GM12878 (cell line): Measurements from ENCODE around the gene ELF2. TPM values are rescaled to one million over a fixed set of nuclear protein-coding genes. Genes with fewer than 3 reads are reported as not detected.

Experiments
- ATAC-seq: fragments of 200-7000 bp; cut with Tn5 transposase; 3 replicates; pipeline ENCODE4 v1.9.1; 2020; ENCODE audit warnings: mild to moderate bottlenecking, moderate library complexity
- BruUV-seq: library from RNA; stranded (reverse); fragments of 400-500 nt; replicated peaks from 2 replicates; lab custom pipeline; 2021; lab: Mats Ljungman, UMichigan
- CTCF ChIA-PET: fragments of 300-600 bp; sonication (Branson Sonifier 250); formaldehyde crosslinking; extraction: SDS; loops from one replicate; lab custom pipeline; 2021; ENCODE audit warnings: inconsistent platforms; lab: Yijun Ruan, JAX
- POLR2A ChIA-PET: fragments of 350-600 bp; formaldehyde crosslinking; extraction: SDS; loops from one replicate; lab custom pipeline; 2021; ENCODE audit warnings: inconsistent platforms; lab: Charles Lee
- RAD21 ChIA-PET: fragments of 300-600 bp; sonication (Branson Sonifier 250); formaldehyde crosslinking; loops from one replicate; lab custom pipeline; 2023; ENCODE audit warnings: antibody characterized with exemption; ENCODE audit not compliant: unreplicated experiment; lab: Charles Lee
- SMC1A ChIA-PET: fragments of 300-600 bp; sonication (Branson Sonifier 250); formaldehyde crosslinking; loops from one replicate; lab custom pipeline; 2023; ENCODE audit not compliant: unreplicated experiment, uncharacterized antibody; lab: Charles Lee
- DNase-seq: peaks from one replicate; pipeline ENCODE4 v3.0.0-alpha.2; 2011; ENCODE audit warnings: low read depth, low spot score
- FAIRE-seq: peaks from 3 replicates; lab custom pipeline; 2011; peaks lifted over from hg19 to GRCh38; lab: Jason Lieb, UNC
- H2AFZ ChIP-seq: 2 replicates; pipeline ENCODE4 v1.6.0; 2011; ENCODE audit warnings: low read depth, low read length, control low read depth; ENCODE audit not compliant: control insufficient read depth
- H3K27ac ChIP-seq: 2 replicates; pipeline ENCODE4 v1.5.1; 2011; ENCODE audit warnings: control low read depth; ENCODE audit not compliant: control insufficient read depth, insufficient read depth
- H3K27me3 ChIP-seq, 2 experiments: replicated peaks in 1 of 2; 2 replicates each; pipeline versions ENCODE4 v1.6.0 to v1.6.1; 2011; ENCODE audit warnings: low read length in 1 of 2; ENCODE audit not compliant: control insufficient read depth in 2 of 2, insufficient read depth in 2 of 2
- H3K36me3 ChIP-seq, 2 experiments: 2 replicates each; pipeline ENCODE4 v1.5.1; 2011; ENCODE audit warnings: low read length in 1 of 2; ENCODE audit not compliant: control insufficient read depth in 2 of 2, insufficient read depth in 2 of 2
- H3K4me1 ChIP-seq: 2 replicates; pipeline ENCODE4 v1.6.1; 2011; ENCODE audit warnings: mild to moderate bottlenecking, low read length, moderate library complexity, mixed read lengths; ENCODE audit not compliant: control insufficient read depth, insufficient read depth
- H3K4me2 ChIP-seq: 2 replicates; pipeline ENCODE4 v1.6.0; 2011; ENCODE audit warnings: control low read depth; ENCODE audit not compliant: control insufficient read depth, insufficient read depth
- H3K4me3 ChIP-seq: fragments of 200-600 bp; sonication (generic); 2 replicates; pipeline ENCODE4 v1.5.1; 2016
- H3K79me2 ChIP-seq: 2 replicates; pipeline ENCODE4 v1.6.0; 2011; ENCODE audit warnings: low read length; ENCODE audit not compliant: control insufficient read depth, insufficient read depth
- H3K9ac ChIP-seq: 2 replicates; pipeline ENCODE4 v1.8.0; 2011; ENCODE audit warnings: low read length, control low read depth, mixed read lengths; ENCODE audit not compliant: control insufficient read depth, insufficient read depth
- H3K9me3 ChIP-seq: replicated peaks from 3 replicates; pipeline ENCODE4 v1.5.1; 2011; ENCODE audit warnings: mild to moderate bottlenecking, low read length; ENCODE audit not compliant: control insufficient read depth, insufficient read depth
- H4K20me1 ChIP-seq: 2 replicates; pipeline ENCODE4 v1.6.0; 2011; ENCODE audit not compliant: control insufficient read depth, insufficient read depth
- CHD1 ChIP-seq: IDR thresholded peaks from 2 replicates; pipeline ENCODE4 v1.6.1; 2012; ENCODE audit warnings: low read depth, low read length, improper control_type of control experiment
- CTCF ChIP-seq, 3 experiments: IDR thresholded peaks in 2 of 3; conservative IDR thresholded peaks in 1 of 3; 2 replicates each; pipeline ENCODE4 v1.5.1; 2011; ENCODE audit warnings: low read depth in 3 of 3, low read length in 3 of 3, mild to moderate bottlenecking in 3 of 3, control low read depth in 2 of 3, moderate library complexity in 2 of 3, inconsistent platforms in 1 of 3, mixed read lengths in 1 of 3; ENCODE audit not compliant: control insufficient read depth in 2 of 3, insufficient read depth in 1 of 3; ENCODE audit errors: extremely low read depth in 1 of 3
- JUNB ChIP-seq: IDR thresholded peaks from 2 replicates; pipeline ENCODE4 v1.6.1; 2016; ENCODE audit warnings: antibody characterized with exemption, mild to moderate bottlenecking
- NRF1 ChIP-seq: conservative IDR thresholded peaks from 2 replicates; pipeline ENCODE4 v1.6.1; 2011; ENCODE audit warnings: mild to moderate bottlenecking, low read depth, low read length, improper control_type of control experiment
- PKNOX1 ChIP-seq: fragments of 450-650 bp; IDR thresholded peaks from 2 replicates; pipeline ENCODE4 v1.6.1; 2016; ENCODE audit warnings: mild to moderate bottlenecking
- POU2F2 ChIP-seq: IDR thresholded peaks from 3 replicates; pipeline ENCODE4 v1.6.1; 2011; ENCODE audit warnings: low read depth, mild to moderate bottlenecking, low read length, borderline replicate concordance
- RFX5 ChIP-seq: IDR thresholded peaks from 2 replicates; pipeline ENCODE4 v1.6.1; 2011; ENCODE audit warnings: low read depth, low read length, improper control_type of control experiment
- RUNX3 ChIP-seq: IDR thresholded peaks from 2 replicates; pipeline ENCODE4 v1.6.1; 2012; ENCODE audit warnings: low read length, inconsistent platforms
- SKIL ChIP-seq: fragments of 450-650 bp; IDR thresholded peaks from 2 replicates; pipeline ENCODE4 v1.6.1; 2017; ENCODE audit warnings: mild to moderate bottlenecking, low read depth, inconsistent platforms; ENCODE audit not compliant: poor library complexity, severe bottlenecking
- SMAD1 ChIP-seq: fragments of 450-650 bp; IDR thresholded peaks from 2 replicates; pipeline ENCODE4 v1.6.1; 2018; ENCODE audit warnings: mild to moderate bottlenecking, low read depth; ENCODE audit not compliant: partially characterized antibody
- SRF ChIP-seq, 2 experiments: IDR thresholded peaks; 2 replicates each; pipeline ENCODE4 v1.6.1; 2011; ENCODE audit warnings: low read depth in 2 of 2, low read length in 2 of 2, mild to moderate bottlenecking in 1 of 2, moderate library complexity in 1 of 2
- STAT1 ChIP-seq: fragments of 450-650 bp; conservative IDR thresholded peaks from 2 replicates; pipeline ENCODE4 v1.6.1; 2014; ENCODE audit warnings: antibody characterized with exemption, mild to moderate bottlenecking
- WGBS: methylation state at CpG from one replicate; pipeline ENCODE4 v1.1.6; 2016; ENCODE audit warnings: low lambda C conversion rate; ENCODE audit not compliant: insufficient replicate concordance, insufficient coverage; ENCODE audit errors: missing lambda C conversion rate; 5-methylcytosine and 5-hydroxymethylcytosine counted together
- in situ Hi-C: fragments of 300-500 bp; cut with MboI; formaldehyde crosslinking; loops from 9 replicates; pipeline ENCODE4 v1.14.3; 2018; ENCODE audit warnings: mixed read lengths
- intact Hi-C: fragments of 100-400 bp; cut with micrococcal nuclease; formaldehyde crosslinking; loops from one replicate; pipeline ENCODE4 v1.14.2; 2022; ENCODE audit not compliant: unreplicated experiment
- polyA plus RNA-seq, 11 experiments: library from polyadenylated mRNA; depleted of rRNA in 4 of 11; unstranded in 6 of 11; stranded (reverse) in 5 of 11; fragments of >200 nt; fragmentation: Nextera tagmentation in 4 of 11; fragmentation: Illumina TruSeq in 1 of 11; extraction: Ambion mirVana in 4 of 11; extraction: Trizol in 1 of 11; gene quantifications; 1 replicate in 1 of 11; 2 replicates in 10 of 11; pipeline versions ENCODE4 v1.2.1 to v1.2.3, GENCODE V29; 2011 to 2016; ENCODE audit warnings: inconsistent platforms in 2 of 11, missing spikeins in 2 of 11, low read depth in 1 of 11
- total RNA-seq, 4 experiments: library from RNA; depleted of rRNA in 3 of 4; stranded (reverse); fragments of >200 nt in 3 of 4; fragmentation: Illumina TruSeq in 1 of 4; extraction: Trizol in 1 of 4; gene quantifications; 2 replicates each; pipeline versions ENCODE4 v1.2.1 to v1.2.3, GENCODE V29; 2013 to 2021

ELF2 gene
- total and polyA plus RNA-seq, 10 of the 15 experiments (the other 5 are each of a cell fraction or from before 2014, with no cell fraction given), result 10.5 to 30.1 (median 20.5) TPM

GRCh38 chr4:139146926-139147629, 29.9 kb downstream of the ELF2 start:
- Histone ChIP-seq H3K79me2 (no peaks in the 10 kb centered on the region), H2AFZ (no peak overlapping the region), H3K9me3 (no peaks in the 10 kb centered on the region), H4K20me1 (no peaks in the 10 kb centered on the region; the same call in 1 of the 2 replicates), H3K9ac (no peak overlapping the region), H3K27me3 (no peaks in the 10 kb centered on the region), H3K4me1 (no peaks in the 10 kb centered on the region), H3K27ac (no peak overlapping the region), H3K4me3 (no peak overlapping the region), H3K4me2 (no peak overlapping the region), H3K36me3 (no peaks in the 10 kb centered on the region)
- DNase-seq, result no peak
- BruUV-seq, result no TSS peak
- FAIRE-seq, result peak; percentile 75
- ChIA-PET SMC1A (interaction anchor here (1.6 kb wide), 1 partner anchor 9 kb away, joined by 3 read pairs; no protein-coding TSS in a partner anchor), POLR2A (no interaction called here), CTCF (no interaction called here), RAD21 (no interaction called here)
- in situ Hi-C loops (no loop called here), intact Hi-C loops (no loop called here)
- WGBS, result 75% methylated on average over 8 of the region's 8 CpGs
- 0 out of 3 replicates have a peak, but pooled peaks have one; percentile 29 for TF ChIP-seq POU2F2
- peak; percentile 51 for TF ChIP-seq RUNX3
- TF ChIP-seq SRF (IDR thresholded peaks at IDR 0.05; ENCODE audit: low read depth in 2 of 2, low read length in 2 of 2), result no peak
- 0 out of 2 replicates have a peak, but pooled peaks have one; percentile 7 for TF ChIP-seq JUNB
- ATAC-seq, result peak; percentile 54

GRCh38 chr4:139145552-139145932, 31.5 kb downstream of the ELF2 start:
- Histone ChIP-seq H3K9me3 (no peaks in the 10 kb centered on the region), H3K27me3 (no peaks in the 10 kb centered on the region), H3K36me3 (no peaks in the 10 kb centered on the region), H3K4me3 (no peak overlapping the region), H3K9ac (no peak overlapping the region), H3K79me2 (no peaks in the 10 kb centered on the region), H3K4me2 (no peak overlapping the region), H3K27ac (no peak overlapping the region), H3K4me1 (no peaks in the 10 kb centered on the region), H2AFZ (no peak overlapping the region), H4K20me1 (no peaks in the 10 kb centered on the region; the same call in 1 of the 2 replicates)
- WGBS, result 100% methylated on average over 1 of the region's 1 CpG
- intact Hi-C loops (no loop called here), in situ Hi-C loops (no loop called here)
- FAIRE-seq (no peak), DNase-seq (no peak), ATAC-seq (no peak)
- ChIA-PET CTCF (interaction anchor here (0.9 kb wide), 1 partner anchor 26 kb away, joined by 3 read pairs; no protein-coding TSS in a partner anchor), SMC1A (no interaction called here), POLR2A (no interaction called here), RAD21 (no interaction called here)
- no TSS peak for BruUV-seq
- TF ChIP-seq RFX5 (no peak), PKNOX1 (no peak), SKIL (no peak), CTCF (IDR thresholded peaks at IDR 0.05 in 2 of 3, conservative IDR thresholded peaks at IDR 0.05 in 1 of 3; ENCODE audit: control insufficient read depth in 2 of 3, extremely low read depth in 1 of 3, insufficient read depth in 1 of 3, low read depth in 3 of 3, low read length in 3 of 3) (no peak), NRF1 (no peak), SMAD1 (no peak), CHD1 (no peak), STAT1 (no peak)
